Left forelimb (tissue), 1 donor: ENCODE results near the gene AADAT.
"Not testable (repeated sequence)": the region's sequence is repeated elsewhere in the genome, so short reads cannot be mapped to it uniquely, and the experiment has no call there.

ENCODE experiments used
- DNase-seq: peaks from one replicate; pipeline ENCODE4 v3.0.0-alpha.2; 2018; ENCODE audit warnings: low spot score

AADAT gene

DNA sequence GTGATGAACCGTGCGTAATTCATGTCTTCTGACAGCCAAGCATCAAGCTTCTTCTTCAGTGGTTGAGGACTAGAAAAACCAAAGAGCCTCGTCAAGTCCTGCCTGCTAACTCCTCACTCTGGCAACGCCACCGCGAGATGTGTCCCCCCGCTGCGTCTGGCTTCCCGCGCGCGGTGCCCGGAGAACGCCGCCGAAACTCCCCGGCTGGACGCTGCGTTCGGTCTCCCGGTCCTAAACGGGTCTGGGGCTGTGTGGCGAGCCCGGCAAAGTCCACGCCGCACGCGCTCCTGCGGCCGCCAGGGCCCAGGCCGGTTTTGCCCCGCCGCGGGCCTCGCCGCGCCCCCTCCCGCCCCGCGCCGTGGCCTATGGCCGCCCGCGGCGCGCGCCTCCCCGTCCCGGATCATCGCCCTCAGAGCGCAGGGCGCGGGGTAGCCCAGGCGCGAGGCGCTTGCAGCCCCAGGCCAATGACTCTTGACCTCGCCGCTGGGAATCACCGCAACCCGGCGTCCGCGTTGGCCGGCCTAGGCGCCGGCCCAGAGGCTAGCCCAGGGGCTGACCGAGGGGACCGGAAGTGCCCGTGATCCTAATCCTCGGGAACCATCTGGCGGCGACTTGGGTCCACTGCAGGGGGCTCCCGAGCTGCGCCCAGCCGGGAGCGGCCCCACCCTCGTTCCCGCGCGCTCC is at the start of gene AADAT:
AADAT (minus strand) TSS at position 289 of the 684 bp plus-strand sequence; CDS start at position 23, 266 bp downstream.
- DNase-seq = peak; percentile 90

DNA sequence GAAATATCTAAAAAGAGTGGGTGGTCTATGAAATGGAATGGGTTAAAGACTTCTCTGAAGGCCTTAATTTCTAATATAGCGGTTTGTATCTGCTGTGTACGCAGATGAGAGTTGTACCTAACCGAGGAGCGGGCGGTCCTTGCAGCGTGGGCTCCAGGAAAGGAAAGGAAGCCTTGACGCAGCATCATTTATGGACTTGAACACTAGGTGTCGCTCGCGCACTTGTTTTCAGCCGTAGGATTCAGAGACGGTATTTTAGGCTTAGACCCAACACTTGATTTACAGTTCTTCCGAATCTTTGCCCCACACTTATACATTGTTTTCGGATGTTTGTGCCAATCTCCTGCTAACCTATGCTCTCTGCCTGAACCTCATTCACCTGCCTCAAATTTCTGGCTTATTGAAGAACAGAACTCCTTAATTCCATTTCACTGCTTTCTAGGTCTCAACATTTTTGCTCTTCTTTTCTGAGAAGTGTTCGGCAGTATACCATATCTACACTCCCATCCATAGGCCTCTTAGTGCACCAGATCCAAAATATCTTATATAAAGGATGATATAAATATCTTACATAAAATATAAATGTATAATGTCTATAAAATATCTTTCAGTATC is 48.9 kb upstream of the AADAT start:
- DNase-seq = peak; percentile 72

- DNase-seq = no peak
Observed at GRCh38 chr4:170137927-170138326, 48.2 kb upstream of the AADAT start.

GRCh38 chr4:170137466-170137865 is 47.7 kb upstream of the AADAT start:
- DNase-seq = no peak

DNA sequence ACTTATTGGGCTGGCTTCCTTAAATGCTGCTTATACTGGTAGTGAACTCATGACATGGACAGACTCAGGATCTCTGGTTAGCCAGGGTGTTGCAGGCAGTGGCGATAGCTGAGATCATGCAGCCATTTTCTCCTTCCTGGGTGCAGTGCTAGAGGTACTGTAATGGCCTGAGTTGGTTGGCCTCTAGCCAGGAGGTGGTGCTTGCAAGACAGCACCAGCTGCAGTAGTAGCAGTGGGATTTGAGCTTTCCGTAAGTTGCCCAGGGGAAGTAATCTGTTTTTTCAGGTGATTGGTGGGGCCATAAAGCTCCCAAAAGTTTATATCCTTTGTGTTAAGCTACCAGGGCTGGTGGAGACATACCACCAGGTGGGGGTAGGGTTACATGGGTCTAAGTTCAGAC is 45.1 kb upstream of the AADAT start:
- no peak for DNase-seq

DNA sequence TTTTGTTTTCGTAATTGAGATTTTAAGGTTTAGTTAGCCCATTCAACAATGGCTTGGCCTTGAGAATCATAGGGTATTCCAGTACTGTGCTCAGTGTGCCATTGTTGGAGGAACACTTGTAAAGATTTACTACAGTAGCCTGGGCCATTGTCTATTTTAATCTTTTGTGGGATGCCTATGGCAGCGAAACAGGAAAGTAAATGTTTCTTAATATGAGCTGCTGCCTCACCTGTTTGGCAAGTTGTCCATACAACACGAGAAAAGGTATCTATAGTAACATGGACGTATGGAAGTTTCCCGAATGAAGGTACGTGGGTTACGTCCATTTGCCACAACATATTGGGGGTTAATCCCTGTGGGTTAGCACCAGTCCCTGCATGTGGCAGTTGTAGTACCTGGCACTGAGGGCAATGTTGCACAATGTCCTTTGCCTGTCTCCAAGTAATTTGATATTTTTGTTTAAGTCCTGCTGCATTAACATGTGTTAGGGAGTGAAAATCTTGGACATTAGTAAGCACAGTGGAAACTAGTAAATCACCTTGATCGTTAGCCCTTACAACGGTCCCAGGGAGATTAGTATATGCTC is 38.6 kb upstream of the AADAT start:
- no peak for DNase-seq

- DNase-seq = no peak
Observed at GRCh38 chr4:170127758-170128157, 38.0 kb upstream of the AADAT start.

GRCh38 chr4:170124406-170124805 is 34.6 kb upstream of the AADAT start:
- no peak for DNase-seq

DNA sequence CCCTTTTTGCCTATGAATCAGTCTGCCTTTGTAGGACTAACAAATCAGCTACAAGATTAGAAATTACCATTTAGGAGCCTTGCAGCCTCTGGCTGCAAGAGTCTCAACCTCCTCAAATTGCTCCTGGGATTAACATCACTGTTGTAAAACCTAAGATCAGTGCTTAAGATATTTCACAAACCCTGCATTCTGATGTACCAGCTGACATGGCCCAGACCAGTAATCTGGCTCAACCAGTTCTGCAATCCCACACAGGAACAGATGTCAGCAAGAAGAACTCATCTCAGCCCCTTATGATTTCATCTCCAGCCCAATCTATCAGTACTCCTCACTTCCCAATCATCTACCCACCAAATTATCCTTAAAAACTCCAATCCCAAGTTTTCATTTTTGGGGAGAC is 32.5 kb upstream of the AADAT start:
- no peak for DNase-seq

DNA sequence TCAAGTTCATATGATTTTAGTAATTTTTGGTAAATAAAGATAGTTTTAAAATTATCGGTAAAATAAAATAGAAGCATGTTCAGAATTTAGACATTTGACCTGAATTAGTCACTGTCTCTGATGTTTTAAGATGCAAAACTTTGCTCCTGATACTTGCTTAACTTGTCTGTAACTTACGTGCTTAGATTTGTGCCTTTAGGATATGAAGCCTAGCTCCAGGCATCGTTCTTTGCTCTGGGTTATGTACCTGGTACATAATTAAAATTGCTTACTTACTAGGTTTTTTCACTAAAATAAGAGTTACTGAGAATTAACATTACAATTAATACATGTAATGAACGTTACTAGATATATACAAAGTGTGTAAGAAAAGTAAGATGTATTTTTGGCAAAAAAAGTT is 24.9 kb upstream of the AADAT start:
- DNase-seq = no peak

- not testable (repeated sequence) for DNase-seq
Observed at GRCh38 chr4:170114183-170114582, 24.4 kb upstream of the AADAT start.

- DNase-seq = no peak
Observed at GRCh38 chr4:170111546-170111945, 21.8 kb upstream of the AADAT start.

- no peak for DNase-seq
Observed at GRCh38 chr4:170111085-170111484, 21.3 kb upstream of the AADAT start.

GRCh38 chr4:170110285-170110672 is 20.5 kb upstream of the AADAT start:
- no peak for DNase-seq

DNA sequence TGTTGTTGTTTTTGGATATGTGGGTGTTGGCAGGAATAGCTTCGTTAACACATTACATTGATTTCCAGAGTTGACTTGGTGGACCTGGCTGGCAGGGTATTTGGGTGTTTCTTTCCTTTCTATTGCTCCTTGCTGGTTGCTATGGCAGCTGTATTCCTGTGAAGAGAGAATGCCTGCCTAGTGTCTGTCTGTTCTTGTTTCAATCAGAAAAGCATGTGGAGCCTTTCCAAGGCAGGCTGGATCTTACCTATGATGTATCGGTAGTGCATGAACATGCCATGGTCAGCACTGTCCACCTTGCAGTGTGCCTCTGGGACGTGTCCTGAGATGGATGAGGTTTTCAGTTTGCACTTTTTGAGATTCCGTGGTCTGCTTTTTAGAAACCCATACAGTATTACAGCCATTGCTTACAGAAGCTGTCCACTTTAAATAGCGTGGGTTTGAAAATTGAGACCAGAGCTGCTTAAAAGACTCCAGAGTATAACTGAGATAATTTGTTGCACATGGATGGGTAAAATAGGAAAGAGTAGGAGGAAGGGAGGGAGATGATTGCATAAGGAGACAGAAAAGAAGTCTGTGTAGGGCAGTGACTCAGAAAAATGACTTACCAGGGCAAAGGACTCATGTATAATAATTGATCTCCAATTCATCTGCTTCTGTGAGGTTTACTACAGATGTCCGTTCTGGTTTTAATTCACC is 20.0 kb upstream of the AADAT start:
- no peak for DNase-seq

- DNase-seq = no peak
Observed at GRCh38 chr4:170106900-170107299, 17.1 kb upstream of the AADAT start.

DNA sequence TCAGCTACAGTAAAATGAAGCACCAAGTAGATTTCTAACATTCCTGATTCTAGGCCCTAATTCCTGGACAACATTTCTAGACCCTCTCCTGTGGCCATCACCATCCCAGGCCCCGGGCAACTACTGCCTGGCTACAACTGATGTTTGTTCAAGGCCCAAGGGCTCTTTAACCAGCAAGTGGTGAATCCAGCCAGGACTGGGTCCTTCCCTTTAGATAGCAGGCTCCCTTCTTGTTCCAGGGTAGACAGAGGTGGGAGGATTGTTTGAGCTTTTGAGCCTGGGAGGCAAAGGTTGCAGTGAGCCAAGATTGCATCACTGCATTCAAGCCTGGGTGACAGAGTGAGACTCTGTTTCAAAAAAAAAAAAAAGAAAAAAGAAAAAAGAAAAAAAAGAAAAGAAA is 12.7 kb upstream of the AADAT start:
- no peak for DNase-seq

DNA sequence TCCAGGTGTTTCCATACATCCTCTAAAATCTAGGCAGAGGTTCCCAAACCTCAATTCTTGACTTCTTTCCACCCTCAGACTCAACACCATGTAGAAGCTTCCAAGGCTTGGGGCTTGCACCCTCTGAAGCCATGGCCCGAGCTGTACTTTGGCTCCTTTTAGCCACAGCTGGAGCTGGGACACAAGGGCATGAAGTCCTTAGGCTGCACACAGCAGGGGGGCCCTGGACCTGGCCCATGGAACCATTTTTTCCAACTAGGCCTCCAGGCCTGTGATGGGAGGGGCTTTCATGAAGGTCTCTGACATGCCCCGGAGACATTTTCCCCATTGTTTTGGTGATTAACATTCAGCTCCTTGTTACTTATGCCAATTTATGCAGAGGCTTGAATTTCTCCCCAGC is 8.4 kb upstream of the AADAT start:
- not testable (repeated sequence) for DNase-seq

DNA sequence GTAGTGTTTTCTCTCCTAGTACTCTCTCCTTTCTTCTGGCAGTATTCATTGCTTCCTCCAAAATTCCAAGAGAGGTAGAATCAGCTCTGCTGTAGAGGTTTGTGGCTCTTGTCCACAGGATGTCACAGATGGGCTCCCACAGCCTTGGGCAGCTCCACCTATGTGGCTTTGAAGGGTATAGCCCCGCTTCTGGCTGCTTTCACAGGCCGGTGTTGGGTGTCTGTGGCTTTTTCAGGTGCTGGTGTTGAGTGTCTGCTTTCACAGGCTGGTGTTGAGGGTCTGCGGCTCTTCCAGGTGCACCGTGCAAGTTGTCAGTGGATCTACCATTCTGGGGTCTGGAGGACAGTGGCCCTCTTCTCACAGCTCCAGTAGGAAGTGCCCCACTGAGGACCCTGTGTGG is 7.9 kb upstream of the AADAT start:
- DNase-seq = no peak

DNA sequence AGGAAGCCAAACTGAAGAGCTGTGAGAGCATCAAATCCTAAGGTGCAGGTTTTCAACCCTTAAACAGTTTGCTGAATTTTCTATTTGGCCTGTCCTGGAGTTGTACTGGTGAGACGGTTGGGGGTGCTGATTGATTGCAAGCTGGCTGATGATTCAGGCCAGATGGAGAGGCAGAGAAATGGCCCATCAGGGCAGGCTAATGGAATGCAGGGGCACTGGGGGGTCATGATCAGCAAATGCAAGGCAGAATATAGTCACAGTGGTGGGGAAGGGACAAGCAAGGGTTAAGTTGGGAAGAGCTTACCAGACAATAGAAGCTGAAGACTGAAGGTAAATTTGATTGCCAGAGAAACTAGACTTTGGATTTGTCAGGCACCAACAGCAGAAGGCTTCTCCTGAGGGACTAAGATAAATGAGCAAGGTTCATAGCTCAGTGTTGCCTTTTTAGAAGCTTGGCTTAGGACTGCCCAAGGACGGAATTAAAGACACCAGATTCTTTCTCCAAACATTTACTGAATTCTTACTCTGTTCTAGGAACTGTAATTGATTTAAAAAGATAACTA is 4.3 kb upstream of the AADAT start:
- no peak for DNase-seq

DNA sequence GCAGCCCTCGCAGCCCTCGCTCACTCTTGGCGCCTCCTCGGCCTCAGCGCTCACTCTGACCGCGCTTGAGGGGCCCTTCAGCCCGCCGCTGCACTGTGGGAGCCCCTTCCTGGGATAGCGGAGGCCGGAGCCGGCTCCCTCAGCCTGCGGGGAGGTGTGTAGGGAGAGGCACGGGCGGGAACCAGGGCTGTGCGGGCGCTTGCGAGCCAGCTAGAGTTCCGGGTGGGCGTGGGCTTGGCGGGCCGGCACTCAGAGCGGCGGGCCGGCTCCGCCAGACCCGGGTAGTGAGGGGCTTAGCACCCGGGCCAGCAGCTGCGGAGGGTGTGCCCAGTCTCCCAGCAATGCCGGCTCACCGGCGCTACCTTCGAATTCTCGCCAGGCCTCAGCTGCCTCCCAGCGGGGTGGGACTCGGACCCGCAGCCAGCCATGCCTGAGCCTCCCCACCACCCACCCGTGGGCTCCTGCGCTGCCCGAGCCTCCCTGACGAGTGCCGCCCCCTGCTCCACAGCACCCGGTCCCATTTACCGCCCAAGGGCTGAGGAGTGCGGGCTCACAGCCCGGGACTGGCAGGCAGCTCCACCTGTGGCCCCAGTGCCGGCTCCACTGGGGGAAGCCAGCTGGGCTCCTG is 1.4 kb upstream of the AADAT start:
- no peak for DNase-seq

- DNase-seq = no peak
Observed at GRCh38 chr4:170090352-170091052, 746 bp upstream of the AADAT start.
